Measurements from ENCODE around the gene C1QTNF1. TPM values are rescaled to one million over a fixed set of nuclear protein-coding genes. Genes with fewer than 3 reads are reported as not detected.

Gene C1QTNF1
- total RNA-seq, 1 donor from 2014 or later = not detected

GRCh38 chr17:79074649-79075445, 50.9 kb downstream of the C1QTNF1 start, which contains the start of gene ENGASE:
Gene ENGASE, plus strand, starts transcription at chr17:79074824. Its CDS starts 121 bp downstream, at chr17:79074945.
- Mint-ChIP-seq H3K9me3 (no peaks in the 10 kb centered on the region), H3K36me3 (ENCODE audit: low read depth) (peaks cover 11% of the 10 kb centered on the region), H3K27ac (peak within 1 kb of the TSS; percentile 60), H3K4me1 (ENCODE audit: low read depth) (peaks cover 7% of the 10 kb centered on the region), H3K27me3 (ENCODE audit: low read depth) (peaks cover 3% of the 10 kb centered on the region), H3K4me3 (ENCODE audit: low read depth) (peak within 1 kb of the TSS; percentile 82)
- intact Hi-C loops (cut with micrococcal nuclease) = loop anchor here (1.0 to 5.0 kb wide), 2 partner anchors 10 to 317 kb away; no protein-coding TSS in a partner anchor
- DNase-seq (ENCODE audit: low spot score) = peak; percentile 93

- H3K4me1 Mint-ChIP-seq (ENCODE audit: low read depth) = peaks cover 7% of the 10 kb centered on the region
- H3K9me3 Mint-ChIP-seq = no peaks in the 10 kb centered on the region
- peak; percentile 21 for DNase-seq (ENCODE audit: low spot score)
- H3K27ac Mint-ChIP-seq = peak overlapping the region; percentile 60
- intact Hi-C loops (cut with micrococcal nuclease) = loop anchor here (1.0 kb wide), 1 partner anchor 10 kb away; no protein-coding TSS in a partner anchor
- peaks cover 1% of the 10 kb centered on the region for H3K27me3 Mint-ChIP-seq (ENCODE audit: low read depth)
- peak overlapping the region; percentile 82 for H3K4me3 Mint-ChIP-seq (ENCODE audit: low read depth)
- H3K36me3 Mint-ChIP-seq (ENCODE audit: low read depth) = peaks cover 16% of the 10 kb centered on the region
Observed at GRCh38 chr17:79075446-79075750, 51.4 kb downstream of the C1QTNF1 start.

- peaks cover 21% of the 10 kb centered on the region for H3K36me3 Mint-ChIP-seq (ENCODE audit: low read depth)
- no peaks in the 10 kb centered on the region for H3K9me3 Mint-ChIP-seq
- peak overlapping the region; percentile 60 for H3K27ac Mint-ChIP-seq
- intact Hi-C loops (cut with micrococcal nuclease) = loop anchor here (1.0 kb wide), 1 partner anchor 11 kb away; no protein-coding TSS in a partner anchor
- H3K4me1 Mint-ChIP-seq (ENCODE audit: low read depth) = peaks cover 7% of the 10 kb centered on the region
- H3K27me3 Mint-ChIP-seq (ENCODE audit: low read depth) = no peaks in the 10 kb centered on the region
- H3K4me3 Mint-ChIP-seq (ENCODE audit: low read depth) = peak overlapping the region; percentile 82
- DNase-seq (ENCODE audit: low spot score) = no peak
Observed at GRCh38 chr17:79075861-79076406, 52.0 kb downstream of the C1QTNF1 start.

- intact Hi-C loops (cut with micrococcal nuclease) = no loop called here
Observed at GRCh38 chr17:79077587-79077986, 53.6 kb downstream of the C1QTNF1 start.

GRCh38 chr17:79078476-79079190, 54.7 kb downstream of the C1QTNF1 start:
- H3K27me3 Mint-ChIP-seq (ENCODE audit: low read depth) = no peaks in the 10 kb centered on the region
- H3K4me1 Mint-ChIP-seq (ENCODE audit: low read depth) = peaks cover 7% of the 10 kb centered on the region
- DNase-seq (ENCODE audit: low spot score) = no peak
- H3K36me3 Mint-ChIP-seq (ENCODE audit: low read depth) = peaks cover 21% of the 10 kb centered on the region
- H3K4me3 Mint-ChIP-seq (ENCODE audit: low read depth) = no peak overlapping the region
- H3K9me3 Mint-ChIP-seq = no peaks in the 10 kb centered on the region
- H3K27ac Mint-ChIP-seq = no peak overlapping the region
- intact Hi-C loops (cut with micrococcal nuclease) = no loop called here

More at GRCh38 chr17:79077587-79077986, 53.6 kb downstream of the C1QTNF1 start:
- Mint-ChIP-seq H3K36me3 (ENCODE audit: low read depth) (peaks cover 21% of the 10 kb centered on the region), H3K9me3 (no peaks in the 10 kb centered on the region), H3K4me3 (ENCODE audit: low read depth) (peak overlapping the region; percentile 8), H3K27ac (no peak overlapping the region), H3K27me3 (ENCODE audit: low read depth) (no peaks in the 10 kb centered on the region), H3K4me1 (ENCODE audit: low read depth) (peaks cover 7% of the 10 kb centered on the region)
- DNase-seq (ENCODE audit: low spot score) = no peak

- Mint-ChIP-seq H3K4me1 (ENCODE audit: low read depth) (peaks cover 7% of the 10 kb centered on the region), H3K36me3 (ENCODE audit: low read depth) (peaks cover 21% of the 10 kb centered on the region), H3K27ac (no peak overlapping the region), H3K9me3 (no peaks in the 10 kb centered on the region), H3K27me3 (ENCODE audit: low read depth) (no peaks in the 10 kb centered on the region), H3K4me3 (ENCODE audit: low read depth) (no peak overlapping the region)
- intact Hi-C loops (cut with micrococcal nuclease) = no loop called here
- DNase-seq (ENCODE audit: low spot score) = no peak
Observed at GRCh38 chr17:79079421-79080200, 55.6 kb downstream of the C1QTNF1 start.

- intact Hi-C loops (cut with micrococcal nuclease) = no loop called here
- Mint-ChIP-seq H3K4me3 (ENCODE audit: low read depth) (no peak overlapping the region), H3K9me3 (no peaks in the 10 kb centered on the region), H3K27ac (no peak overlapping the region), H3K4me1 (ENCODE audit: low read depth) (peaks cover 6% of the 10 kb centered on the region), H3K27me3 (ENCODE audit: low read depth) (no peaks in the 10 kb centered on the region), H3K36me3 (ENCODE audit: low read depth) (peaks cover 21% of the 10 kb centered on the region)
- DNase-seq (ENCODE audit: low spot score) = no peak
Observed at GRCh38 chr17:79080349-79080748, 56.4 kb downstream of the C1QTNF1 start.

- Mint-ChIP-seq H3K27me3 (ENCODE audit: low read depth) (no peaks in the 10 kb centered on the region), H3K36me3 (ENCODE audit: low read depth) (peaks cover 21% of the 10 kb centered on the region), H3K27ac (no peak overlapping the region), H3K4me3 (ENCODE audit: low read depth) (no peak overlapping the region), H3K4me1 (ENCODE audit: low read depth) (peaks cover 2% of the 10 kb centered on the region), H3K9me3 (no peaks in the 10 kb centered on the region)
- DNase-seq (ENCODE audit: low spot score) = no peak
- intact Hi-C loops (cut with micrococcal nuclease) = no loop called here
Observed at GRCh38 chr17:79080761-79081290, 56.9 kb downstream of the C1QTNF1 start.

GRCh38 chr17:79081571-79082276, 57.8 kb downstream of the C1QTNF1 start:
- intact Hi-C loops (cut with micrococcal nuclease) = no loop called here
- H3K4me1 Mint-ChIP-seq (ENCODE audit: low read depth) = no peaks in the 10 kb centered on the region
- no peak overlapping the region for H3K4me3 Mint-ChIP-seq (ENCODE audit: low read depth)
- H3K27me3 Mint-ChIP-seq (ENCODE audit: low read depth) = no peaks in the 10 kb centered on the region
- no peak overlapping the region for H3K27ac Mint-ChIP-seq
- no peak for DNase-seq (ENCODE audit: low spot score)
- peaks cover 21% of the 10 kb centered on the region for H3K36me3 Mint-ChIP-seq (ENCODE audit: low read depth)
- H3K9me3 Mint-ChIP-seq = no peaks in the 10 kb centered on the region

GRCh38 chr17:79082311-79083190, 58.6 kb downstream of the C1QTNF1 start:
- peak; percentile 33 for DNase-seq (ENCODE audit: low spot score)
- Mint-ChIP-seq H3K27me3 (ENCODE audit: low read depth) (no peaks in the 10 kb centered on the region), H3K4me1 (ENCODE audit: low read depth) (no peaks in the 10 kb centered on the region), H3K4me3 (ENCODE audit: low read depth) (no peak overlapping the region), H3K27ac (no peak overlapping the region), H3K9me3 (no peaks in the 10 kb centered on the region), H3K36me3 (ENCODE audit: low read depth) (peaks cover 21% of the 10 kb centered on the region)
- intact Hi-C loops (cut with micrococcal nuclease) = no loop called here
